ENCODE data around the gene LHFPL2. TPM values are rescaled to one million over a fixed set of nuclear protein-coding genes. Genes with fewer than 3 reads are reported as not detected.

LHFPL2 gene
- total and polyA plus RNA-seq, 7 donors, result 1.1 to 6.4 (median 3.6) TPM

DNA sequence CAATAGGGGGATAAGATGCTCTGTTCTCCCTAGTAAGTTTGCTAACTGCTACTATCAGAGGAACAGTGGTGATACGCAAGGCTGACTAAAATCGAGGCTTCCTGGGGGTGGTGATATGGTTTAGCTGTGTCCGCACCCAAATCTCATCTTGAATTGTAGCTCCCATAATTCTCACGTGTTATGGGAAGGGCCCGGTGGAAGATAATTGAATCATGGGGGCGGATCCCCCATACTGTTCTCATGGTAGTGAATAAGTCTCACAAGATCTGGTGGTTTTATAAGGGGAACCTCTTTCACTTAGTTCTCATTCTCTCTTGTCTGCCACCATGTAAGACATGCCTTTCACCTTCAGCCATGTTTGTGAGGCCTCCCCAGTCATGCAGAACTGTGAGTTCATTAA lies 135.1 kb downstream of the LHFPL2 start:
- TF ChIP-seq, protein P1, sequence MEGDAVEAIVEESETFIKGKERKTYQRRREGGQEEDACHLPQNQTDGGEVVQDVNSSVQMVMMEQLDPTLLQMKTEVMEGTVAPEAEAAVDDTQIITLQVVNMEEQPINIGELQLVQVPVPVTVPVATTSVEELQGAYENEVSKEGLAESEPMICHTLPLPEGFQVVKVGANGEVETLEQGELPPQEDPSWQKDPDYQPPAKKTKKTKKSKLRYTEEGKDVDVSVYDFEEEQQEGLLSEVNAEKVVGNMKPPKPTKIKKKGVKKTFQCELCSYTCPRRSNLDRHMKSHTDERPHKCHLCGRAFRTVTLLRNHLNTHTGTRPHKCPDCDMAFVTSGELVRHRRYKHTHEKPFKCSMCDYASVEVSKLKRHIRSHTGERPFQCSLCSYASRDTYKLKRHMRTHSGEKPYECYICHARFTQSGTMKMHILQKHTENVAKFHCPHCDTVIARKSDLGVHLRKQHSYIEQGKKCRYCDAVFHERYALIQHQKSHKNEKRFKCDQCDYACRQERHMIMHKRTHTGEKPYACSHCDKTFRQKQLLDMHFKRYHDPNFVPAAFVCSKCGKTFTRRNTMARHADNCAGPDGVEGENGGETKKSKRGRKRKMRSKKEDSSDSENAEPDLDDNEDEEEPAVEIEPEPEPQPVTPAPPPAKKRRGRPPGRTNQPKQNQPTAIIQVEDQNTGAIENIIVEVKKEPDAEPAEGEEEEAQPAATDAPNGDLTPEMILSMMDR (IDR thresholded peaks at IDR 0.05), result no peak
- H3K9me3 ChIP-seq, result no peaks in the 10 kb centered on the region
- intact Hi-C loops (cut with DNase I), result no loop called here
- H3K27ac ChIP-seq, result no peak overlapping the region
- no peaks in the 10 kb centered on the region for H3K27me3 ChIP-seq (ENCODE audit: insufficient read depth in 3 of 3, low read length in 2 of 3)
- no peak overlapping the region for H3K4me3 ChIP-seq
- H3K36me3 ChIP-seq (ENCODE audit: insufficient read depth in 1 of 2, low read depth in 1 of 2), result no peaks in the 10 kb centered on the region
- ATAC-seq, result no peak
- WGBS, 3 donors, result 79 to 91% (median 84%) methylated on average over 6 of the region's 6 CpGs
- H3K4me1 ChIP-seq, result peaks cover 36% of the 10 kb centered on the region
- DNase-seq, result no peak

DNA sequence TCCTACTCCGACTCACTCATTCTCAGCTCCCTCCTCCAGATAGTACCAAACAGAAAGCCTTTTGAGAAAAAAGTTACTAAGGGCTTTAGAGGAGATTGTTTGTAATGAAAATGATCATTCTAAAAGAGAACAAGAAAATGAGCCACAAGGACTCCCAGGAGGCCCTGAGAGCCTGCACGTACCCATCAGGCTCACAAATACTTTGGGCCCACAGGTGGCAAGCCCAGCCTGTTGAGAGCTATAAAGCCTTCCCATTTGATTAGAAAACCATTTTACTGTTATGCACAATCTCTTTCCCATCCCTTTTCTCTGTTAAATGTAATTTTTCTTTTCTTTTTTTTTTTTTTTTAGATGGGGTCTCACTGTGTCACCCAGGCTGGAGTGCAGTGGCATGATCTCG lies 136.1 kb downstream of the LHFPL2 start:
- 97 to 99% (median 98%) methylated on average over 3 of the region's 3 CpGs for WGBS, 3 donors
- no peak for DNase-seq
- TF ChIP-seq, protein P1 (IDR thresholded peaks at IDR 0.05), result no peak
- Histone ChIP-seq H3K9me3 (no peaks in the 10 kb centered on the region), H3K36me3 (ENCODE audit: insufficient read depth in 1 of 2, low read depth in 1 of 2) (no peaks in the 10 kb centered on the region), H3K27me3 (ENCODE audit: insufficient read depth in 3 of 3, low read length in 2 of 3) (no peaks in the 10 kb centered on the region), H3K27ac (no peak overlapping the region), H3K4me1 (peaks cover 41% of the 10 kb centered on the region), H3K4me3 (no peak overlapping the region)
- no peak for ATAC-seq
- intact Hi-C loops (cut with DNase I), result no loop called here

DNA sequence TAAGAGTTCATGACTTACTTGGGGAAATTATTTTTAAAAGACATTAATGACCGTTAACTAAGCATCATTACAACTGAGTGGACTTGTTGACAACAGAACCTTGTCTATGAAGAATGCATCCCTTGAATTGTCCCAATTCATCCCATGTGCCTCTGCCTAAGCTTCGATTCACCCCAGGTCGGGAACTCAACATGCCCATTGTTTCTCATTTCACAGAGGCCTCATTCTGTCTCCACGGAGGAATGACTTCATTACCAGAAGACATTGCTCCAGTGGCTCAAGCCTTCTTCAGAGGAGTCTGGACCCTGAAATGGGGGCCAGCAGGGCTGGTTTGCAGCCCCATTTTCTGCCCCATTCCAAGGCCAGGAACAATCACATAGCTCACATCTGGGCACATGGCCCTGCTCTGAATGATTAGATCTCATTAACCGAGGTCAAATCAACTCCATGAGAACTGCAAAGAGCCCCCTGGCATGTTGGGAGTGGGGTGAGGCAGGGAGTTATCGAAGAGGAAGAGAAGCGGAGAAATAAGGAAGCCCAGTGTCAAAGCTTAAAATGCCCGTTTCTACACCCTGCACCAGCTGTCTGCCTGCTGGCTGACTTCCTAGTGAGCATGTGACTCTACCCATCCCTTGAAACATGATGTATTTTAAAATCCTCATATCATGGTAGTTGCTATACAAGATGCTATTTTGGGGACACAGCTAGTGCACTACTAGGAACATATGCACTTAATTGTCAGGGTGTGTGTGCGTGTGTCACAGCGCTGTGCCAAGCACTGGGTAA lies 137.3 kb downstream of the LHFPL2 start:
- intact Hi-C loops (cut with DNase I), result no loop called here
- Histone ChIP-seq H3K4me3 (no peak overlapping the region), H3K9me3 (no peaks in the 10 kb centered on the region), H3K27ac (peak overlapping the region; percentile 73), H3K4me1 (peaks cover 41% of the 10 kb centered on the region), H3K27me3 (ENCODE audit: insufficient read depth in 3 of 3, low read length in 2 of 3) (no peaks in the 10 kb centered on the region), H3K36me3 (ENCODE audit: insufficient read depth in 1 of 2, low read depth in 1 of 2) (no peaks in the 10 kb centered on the region)
- ATAC-seq (peak; percentile 24 to 57 (median 48)), DNase-seq (peak in 1 of 2 donors; percentile 34)
- WGBS, 3 donors, result 61 to 67% (median 63%) methylated on average over 10 of the region's 10 CpGs
- TF ChIP-seq, protein P1 (IDR thresholded peaks at IDR 0.05), result no peak

DNA sequence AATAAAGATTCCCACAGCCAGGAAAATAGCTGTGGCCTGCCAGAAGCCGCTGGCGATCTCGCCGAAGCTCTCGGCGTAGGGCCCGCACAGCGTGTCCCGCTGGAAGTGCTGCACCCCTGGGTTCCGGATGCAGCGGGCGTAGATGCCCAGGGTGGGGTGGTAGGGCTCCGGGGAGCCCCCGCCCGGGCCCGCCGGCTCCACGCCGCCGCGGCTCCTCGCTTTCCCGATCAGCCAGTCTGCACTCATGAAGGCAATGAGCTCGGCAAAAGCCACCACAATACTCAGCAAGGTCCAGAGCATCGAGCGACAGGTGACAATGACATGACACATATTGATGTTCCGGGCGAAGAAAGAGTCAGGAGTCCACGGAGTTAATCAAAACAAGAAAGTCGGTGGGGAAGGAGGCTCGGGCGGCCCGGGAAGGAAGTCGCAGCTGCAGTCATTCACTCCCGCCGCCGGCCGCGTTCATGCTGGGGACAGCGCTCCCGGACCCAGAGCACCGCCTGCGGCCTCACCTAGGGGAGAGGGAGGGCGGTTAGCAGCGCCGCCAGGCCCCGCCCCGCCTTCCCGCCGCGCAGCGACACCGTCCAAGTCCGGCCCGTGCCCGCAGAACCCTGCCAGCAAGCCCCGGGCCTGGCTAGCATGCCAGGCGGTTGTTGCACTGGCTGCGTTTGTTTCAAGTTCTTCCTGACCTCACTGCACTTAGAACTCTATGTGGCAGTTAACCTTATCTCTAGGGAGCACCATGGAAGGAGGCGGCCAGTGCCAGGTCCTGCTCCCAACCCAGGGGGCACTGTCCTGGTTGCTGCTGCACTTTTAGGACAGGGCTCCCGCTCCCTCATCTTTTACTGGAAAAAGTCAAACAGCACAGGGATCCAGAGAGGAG lies 138.4 kb downstream of the LHFPL2 start:
- 11 to 16% (median 13%) methylated on average over 44 to 61 of the region's 61 CpGs for WGBS, 3 donors
- peak; percentile 85 to 96 (median 92) for ATAC-seq

More for the DNA sequence above, 138.4 kb downstream of the LHFPL2 start:
- Histone ChIP-seq H3K9me3 (no peaks in the 10 kb centered on the region), H3K4me3 (peak overlapping the region; percentile 70), H3K27ac (peak overlapping the region; percentile 73), H3K27me3 (ENCODE audit: insufficient read depth in 3 of 3, low read length in 2 of 3) (no peaks in the 10 kb centered on the region), H3K36me3 (ENCODE audit: insufficient read depth in 1 of 2, low read depth in 1 of 2) (no peaks in the 10 kb centered on the region), H3K4me1 (peaks cover 52% of the 10 kb centered on the region)
- TF ChIP-seq, protein P1 (IDR thresholded peaks at IDR 0.05), result peak; percentile 23
- peak; percentile 70 to 87 for DNase-seq
- intact Hi-C loops (cut with DNase I), result loop anchor here in 1 of 2 donors (5.0 kb wide), 1 partner anchor 38 kb away; no protein-coding TSS in a partner anchor
